Small intestine (tissue), 7 donors: ENCODE results near the gene TPD52L1. TPM values are rescaled to one million over a fixed set of nuclear protein-coding genes. Genes with fewer than 3 reads are reported as not detected.

Experiments
- DNase-seq, 2 donors: peaks; one replicate each; pipeline versions ENCODE4 v3.0.0 to v3.0.0-alpha.2; 2013
- FAIRE-seq: peaks from 2 replicates; lab custom pipeline; 2012; peaks lifted over from hg19 to GRCh38; lab: Jason Lieb, UNC
- H3K27ac ChIP-seq, 3 donors: one replicate each; pipeline ENCODE4 v1.5.1; 2013; ENCODE audit warnings: low read length in 2 of 3, mild to moderate bottlenecking in 2 of 3, control low read depth in 1 of 3, inconsistent platforms in 1 of 3, low read depth in 1 of 3, moderate library complexity in 1 of 3
- H3K27me3 ChIP-seq, 3 donors: one replicate each; pipeline ENCODE4 v1.6.1; 2013; ENCODE audit warnings: low read length in 3 of 3, inconsistent platforms in 1 of 3; ENCODE audit not compliant: control insufficient read depth in 3 of 3, insufficient read depth in 3 of 3
- H3K36me3 ChIP-seq, 3 donors: one replicate each; pipeline ENCODE4 v1.6.1; 2013; ENCODE audit warnings: low read length in 3 of 3, inconsistent platforms in 1 of 3, low read depth in 1 of 3, mild to moderate bottlenecking in 1 of 3, moderate library complexity in 1 of 3; ENCODE audit not compliant: control insufficient read depth in 3 of 3, insufficient read depth in 2 of 3
- H3K4me1 ChIP-seq, 3 donors: one replicate each; pipeline ENCODE4 v1.6.1; 2013; ENCODE audit warnings: low read length in 2 of 3, inconsistent platforms in 1 of 3, low read depth in 1 of 3, mild to moderate bottlenecking in 1 of 3, moderate library complexity in 1 of 3; ENCODE audit not compliant: control insufficient read depth in 3 of 3, insufficient read depth in 2 of 3
- H3K4me3 ChIP-seq, 3 donors: one replicate each; pipeline ENCODE4 v1.5.1; 2013; ENCODE audit warnings: low read length in 3 of 3, control low read depth in 1 of 3, inconsistent platforms in 1 of 3, low read depth in 1 of 3, mild to moderate bottlenecking in 1 of 3, moderate library complexity in 1 of 3
- H3K9me3 ChIP-seq, 2 donors: one replicate each; pipeline ENCODE4 v1.6.1; 2013; ENCODE audit warnings: low read depth in 1 of 2, low read length in 1 of 2; ENCODE audit not compliant: control insufficient read depth in 2 of 2, insufficient read depth in 1 of 2
- WGBS, 3 donors: extraction: QIAGEN DNeasy Blood & Tissue Kit; methylation state at CpG; one replicate each; pipeline ENCODE4 v1.1.7; 2013; 5-methylcytosine and 5-hydroxymethylcytosine counted together
- polyA plus RNA-seq, 4 donors: library from polyadenylated mRNA; stranded (reverse) in 3 of 4; unstranded in 1 of 4; fragments of 200-250 nt in 3 of 4; fragments of 120-200 nt in 1 of 4; gene quantifications; one replicate each; pipeline versions ENCODE4 v1.2.1 to v1.2.3, GENCODE V29; 2013
- donor health status: healthy with polysubstance abuse.
- donor health status: control.
- donor health status: control.
- donor health status: Bipolar disorder and iron deficiency.
- donor health status: healthy.

Gene TPD52L1
- polyA plus RNA-seq, 4 donors, result 10.8 to 179 (median 30.7) TPM

DNA sequence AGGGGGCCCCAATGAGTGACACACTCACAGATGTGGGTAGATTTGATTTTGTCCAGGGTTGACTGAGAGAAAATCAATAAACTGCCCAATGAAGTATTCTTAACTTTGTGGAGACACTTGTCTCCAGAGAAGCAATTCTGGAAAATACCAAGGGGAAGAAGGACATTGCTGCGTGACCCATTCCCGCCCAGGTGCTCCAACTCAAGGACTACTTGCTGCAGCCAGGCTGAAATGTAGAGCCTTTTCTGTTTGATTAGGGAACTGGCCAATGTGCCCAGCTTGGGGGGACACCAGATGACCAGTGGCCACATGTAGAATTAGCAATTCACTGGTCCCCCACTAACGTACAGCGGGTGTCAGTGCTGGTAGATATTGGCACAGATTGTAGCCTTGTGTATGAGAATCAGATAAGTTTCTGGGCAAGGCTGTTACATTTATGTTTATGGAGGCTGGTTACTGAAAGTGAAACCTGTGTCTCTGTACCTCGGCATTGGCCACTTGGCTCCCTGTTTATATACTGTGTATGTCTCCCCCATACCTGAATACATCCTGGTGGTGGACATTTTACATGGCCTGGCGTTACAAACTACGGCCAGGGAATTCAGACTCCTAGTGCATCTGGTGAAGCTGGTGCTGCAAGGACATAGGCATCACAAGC lies 115.9 kb downstream of the TPD52L1 start:
- FAIRE-seq (no peak), DNase-seq (peak in 1 of 2 donors; percentile 63)
- no peaks in the 10 kb centered on the region for H3K27me3 ChIP-seq
- WGBS, 3 donors, result 23 to 73% (median 51%) methylated on average over 7 of the region's 7 CpGs
- no peak overlapping the region for H3K27ac ChIP-seq
- peaks cover 0 to 33% (median 0%) of the 10 kb centered on the region in 3 donors for H3K36me3 ChIP-seq
- H3K4me3 ChIP-seq, result no peak overlapping the region
- H3K9me3 ChIP-seq, result no peaks in the 10 kb centered on the region
- H3K4me1 ChIP-seq, result peaks cover 0 to 2% (median 0%) of the 10 kb centered on the region in 3 donors

DNA sequence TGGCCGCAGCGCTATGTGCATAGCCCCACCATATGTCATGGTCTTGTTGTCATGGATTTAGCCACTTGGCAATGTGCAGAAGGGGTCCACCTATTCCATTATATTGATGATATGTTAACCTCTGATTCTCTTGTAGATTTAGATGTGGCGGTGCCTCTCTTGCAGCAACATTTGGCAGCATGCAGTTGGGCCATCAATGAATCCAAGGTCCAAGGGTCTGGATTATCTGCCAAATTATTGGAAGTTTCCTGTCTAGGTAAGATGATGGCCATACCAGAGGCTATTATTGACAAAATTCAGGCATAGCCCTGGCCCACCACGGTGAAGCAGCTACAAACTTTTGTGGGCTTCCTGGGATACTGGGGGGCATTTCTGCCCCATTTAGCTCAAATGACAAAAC lies 116.8 kb downstream of the TPD52L1 start:
- no peak overlapping the region for H3K4me3 ChIP-seq
- no peaks in the 10 kb centered on the region for H3K27me3 ChIP-seq
- no peaks in the 10 kb centered on the region for H3K9me3 ChIP-seq
- H3K27ac ChIP-seq, result no peak overlapping the region
- H3K4me1 ChIP-seq, result peaks cover 0 to 6% (median 2%) of the 10 kb centered on the region in 3 donors
- no peak for FAIRE-seq
- H3K36me3 ChIP-seq, result peaks cover 0 to 32% (median 0%) of the 10 kb centered on the region in 3 donors
- no peak for DNase-seq
- 96 to 98% (median 98%) methylated on average over 4 of the region's 4 CpGs for WGBS, 3 donors

DNA sequence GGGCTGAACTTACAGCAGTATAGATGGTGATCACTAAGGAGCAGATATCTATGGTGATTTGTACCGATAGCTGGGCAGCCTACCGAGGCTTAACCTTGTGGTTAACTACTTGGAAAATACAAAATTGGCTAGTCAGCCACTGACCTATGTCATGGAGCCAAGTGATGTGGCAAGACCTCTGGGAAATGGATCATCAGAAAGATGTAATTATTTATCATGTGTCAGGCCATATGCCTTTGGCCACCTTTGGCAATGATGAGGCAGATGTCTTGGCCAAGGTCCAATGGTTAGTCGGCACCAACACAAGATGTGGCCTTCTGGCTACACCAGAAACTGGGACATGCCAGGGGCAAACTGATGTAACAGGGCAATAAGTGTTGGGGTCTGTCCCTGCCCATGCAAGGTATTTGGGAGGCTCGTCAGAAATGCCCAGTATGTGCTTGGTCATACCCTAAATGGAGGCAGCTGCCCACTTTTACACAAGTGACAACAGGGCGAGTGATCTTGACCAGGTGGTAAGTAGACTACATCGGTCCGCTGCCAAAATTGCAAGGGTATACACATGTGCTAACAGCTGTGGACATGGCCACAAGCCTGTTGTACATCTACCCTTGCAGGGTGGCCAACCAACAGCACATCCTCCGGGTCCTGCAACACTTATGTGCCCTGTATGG lies 118.0 kb downstream of the TPD52L1 start:
- H3K36me3 ChIP-seq, result peaks cover 2 to 39% (median 4%) of the 10 kb centered on the region in 3 donors
- no peak overlapping the region for H3K4me3 ChIP-seq
- no peaks in the 10 kb centered on the region for H3K9me3 ChIP-seq
- peaks cover 0 to 8% (median 2%) of the 10 kb centered on the region in 3 donors for H3K4me1 ChIP-seq
- 95 to 99% (median 98%) methylated on average over 8 of the region's 8 CpGs for WGBS, 3 donors
- H3K27ac ChIP-seq, result no peak overlapping the region
- H3K27me3 ChIP-seq, result no peaks in the 10 kb centered on the region
- DNase-seq (no peak), FAIRE-seq (no peak)

DNA sequence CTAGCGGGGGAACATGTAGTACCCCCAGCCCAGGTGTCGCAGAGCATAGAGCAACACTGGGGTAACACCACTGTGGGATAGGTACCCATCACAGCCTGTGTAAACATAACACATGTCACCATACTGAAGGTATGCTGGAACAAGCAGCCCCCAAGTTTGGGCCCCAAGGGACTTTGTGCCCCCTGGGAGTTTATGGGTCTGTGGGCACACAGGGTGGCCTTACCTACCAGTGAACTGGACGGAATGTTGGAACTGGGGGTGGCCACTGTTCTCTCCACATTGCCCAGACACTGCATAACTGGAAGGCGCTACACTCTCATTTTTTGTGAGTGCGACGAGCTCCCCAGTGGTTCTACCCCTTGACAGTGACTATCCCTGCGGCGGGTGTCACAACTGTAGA lies 119.7 kb downstream of the TPD52L1 start:
- WGBS, 3 donors, result 97 to 99% (median 98%) methylated on average over 8 of the region's 8 CpGs
- Histone ChIP-seq H3K9me3 (no peaks in the 10 kb centered on the region), H3K27ac (no peak overlapping the region), H3K4me1 (peaks cover 0 to 8% (median 2%) of the 10 kb centered on the region in 3 donors), H3K36me3 (peaks cover 4 to 34% (median 5%) of the 10 kb centered on the region in 3 donors), H3K4me3 (no peak overlapping the region), H3K27me3 (no peaks in the 10 kb centered on the region)
- FAIRE-seq (no peak), DNase-seq (no peak)

DNA sequence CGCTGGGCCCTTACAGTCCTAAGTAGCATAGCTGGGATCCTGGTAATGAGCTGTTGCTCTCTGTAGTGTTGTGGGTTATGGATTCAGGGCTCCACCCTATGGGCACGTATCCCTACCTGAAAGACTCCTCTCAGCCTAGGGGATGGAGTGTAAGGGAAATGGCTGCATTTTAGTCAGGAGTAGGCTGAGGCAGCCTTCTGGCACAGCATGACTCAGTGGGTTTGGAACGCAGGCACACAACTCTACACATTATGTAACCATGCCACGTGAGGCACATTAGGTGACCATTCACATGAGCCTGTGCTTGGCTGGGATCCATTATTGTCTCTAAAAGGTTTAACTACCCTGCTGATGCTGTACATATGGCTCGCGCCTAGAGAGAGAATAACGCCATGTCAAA lies 120.4 kb downstream of the TPD52L1 start:
- Histone ChIP-seq H3K4me3 (no peak overlapping the region), H3K27me3 (no peaks in the 10 kb centered on the region), H3K9me3 (no peaks in the 10 kb centered on the region), H3K27ac (no peak overlapping the region), H3K4me1 (peaks cover 0 to 8% (median 2%) of the 10 kb centered on the region in 3 donors), H3K36me3 (peaks cover 4 to 34% (median 5%) of the 10 kb centered on the region in 3 donors)
- DNase-seq (peak in 1 of 2 donors; percentile 28), FAIRE-seq (no peak)
- WGBS, 3 donors, result 77 to 90% (median 78%) methylated on average over 7 of the region's 7 CpGs

DNA sequence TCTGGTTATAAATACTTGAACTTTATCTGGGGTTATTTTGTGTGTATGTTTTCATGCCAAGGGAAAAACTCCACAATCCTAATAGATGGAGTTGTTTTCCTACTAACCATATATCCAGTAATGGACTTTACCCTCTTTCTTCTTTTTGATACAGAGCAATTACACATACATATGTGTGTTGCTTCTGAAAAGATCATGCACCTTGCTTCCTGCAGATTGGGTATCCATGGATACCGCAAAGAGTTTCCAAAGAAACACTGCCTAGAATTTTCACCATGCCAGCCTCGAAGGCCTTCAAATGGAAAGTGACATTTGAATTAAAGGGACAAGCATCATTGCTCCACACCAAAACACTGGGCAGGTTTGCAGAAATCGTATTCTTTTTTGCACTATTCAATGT lies 121.4 kb downstream of the TPD52L1 start:
- no peak overlapping the region for H3K4me3 ChIP-seq
- peak overlapping the region in 1 of 3 donors; percentile 2 for H3K27ac ChIP-seq
- H3K27me3 ChIP-seq, result no peaks in the 10 kb centered on the region
- peak; percentile 63 to 70 for DNase-seq
- no peak for FAIRE-seq
- WGBS, 3 donors, result 21 to 58% (median 38%) methylated on average over 3 of the region's 3 CpGs
- H3K4me1 ChIP-seq, result peaks cover 0 to 8% (median 2%) of the 10 kb centered on the region in 3 donors
- peaks cover 4 to 36% (median 5%) of the 10 kb centered on the region in 3 donors for H3K36me3 ChIP-seq
- H3K9me3 ChIP-seq, result no peaks in the 10 kb centered on the region

DNA sequence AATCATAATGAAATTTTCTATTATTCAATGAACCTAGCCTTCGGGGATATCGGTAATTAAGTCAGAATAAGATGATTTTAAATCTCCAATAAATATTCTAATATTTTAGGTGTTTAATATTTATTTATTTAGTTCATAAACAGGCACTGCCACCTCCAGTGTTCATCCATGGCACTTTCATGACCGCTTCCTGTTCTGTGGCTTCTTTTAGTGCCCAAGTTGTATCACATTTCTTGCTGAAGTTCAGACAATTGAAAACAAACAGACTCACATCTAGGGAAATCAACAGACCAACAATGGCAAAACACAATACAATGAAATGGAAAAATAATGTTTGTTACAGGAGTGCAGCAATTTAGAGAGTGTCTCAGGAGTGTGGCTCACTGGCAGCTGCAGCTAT lies 122.2 kb downstream of the TPD52L1 start:
- Histone ChIP-seq H3K9me3 (peaks cover 0 to 6% of the 10 kb centered on the region in 2 donors), H3K4me1 (peaks cover 0 to 8% (median 2%) of the 10 kb centered on the region in 3 donors), H3K4me3 (no peak overlapping the region), H3K36me3 (peaks cover 4 to 45% (median 5%) of the 10 kb centered on the region in 3 donors), H3K27ac (no peak overlapping the region), H3K27me3 (no peaks in the 10 kb centered on the region)
- DNase-seq (no peak), FAIRE-seq (no peak)
- 95 to 96% (median 96%) methylated on average over 3 of the region's 3 CpGs for WGBS, 3 donors

DNA sequence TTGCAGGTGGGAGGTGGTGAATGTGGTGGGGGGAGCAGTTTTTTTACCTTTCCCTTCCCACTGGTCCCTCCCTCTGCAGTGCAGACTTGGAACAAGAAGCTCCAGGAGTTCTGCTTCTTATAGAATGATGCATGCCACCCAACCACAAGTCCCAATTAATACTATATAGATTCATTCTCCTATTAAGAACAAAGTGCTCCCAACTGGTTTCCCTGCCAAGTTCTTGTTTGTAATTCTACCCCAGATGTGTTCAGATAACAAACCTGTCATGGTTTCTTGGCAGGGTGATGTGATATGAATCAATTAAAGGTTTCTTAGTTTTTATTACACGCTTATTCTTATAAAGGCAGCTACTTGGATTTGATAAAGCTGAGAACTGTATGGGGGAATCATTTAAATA lies 124.3 kb downstream of the TPD52L1 start:
- FAIRE-seq, result no peak

More for the DNA sequence above, 124.3 kb downstream of the TPD52L1 start:
- peaks cover 0 to 13% of the 10 kb centered on the region in 2 donors for H3K9me3 ChIP-seq
- no peak for DNase-seq
- H3K36me3 ChIP-seq, result peaks cover 4 to 36% (median 5%) of the 10 kb centered on the region in 3 donors
- H3K27ac ChIP-seq, result no peak overlapping the region
- peaks cover 0 to 8% (median 2%) of the 10 kb centered on the region in 3 donors for H3K4me1 ChIP-seq
- WGBS, 3 donors, result 30 to 66% (median 55%) methylated on average over 1 of the region's 1 CpG
- no peak overlapping the region for H3K4me3 ChIP-seq
- no peaks in the 10 kb centered on the region for H3K27me3 ChIP-seq
